GM12878 (cell line): ENCODE results near the gene MAST2. TPM values are rescaled to one million over a fixed set of nuclear protein-coding genes. Genes with fewer than 3 reads are reported as not detected.
"Not testable (repeated sequence)": the region's sequence is repeated elsewhere in the genome, so short reads cannot be mapped to it uniquely, and the experiment has no call there.

Experiments used
- ATAC-seq: fragments of 200-7000 bp; cut with Tn5 transposase; 3 replicates; pipeline ENCODE4 v1.9.1; 2020; ENCODE audit warnings: mild to moderate bottlenecking, moderate library complexity
- BruUV-seq: library from RNA; stranded (reverse); fragments of 400-500 nt; replicated peaks from 2 replicates; lab custom pipeline; 2021; lab: Mats Ljungman, UMichigan
- CTCF ChIA-PET: fragments of 300-600 bp; sonication (Branson Sonifier 250); formaldehyde crosslinking; extraction: SDS; loops from one replicate; lab custom pipeline; 2021; ENCODE audit warnings: inconsistent platforms; lab: Yijun Ruan, JAX
- POLR2A ChIA-PET: fragments of 350-600 bp; formaldehyde crosslinking; extraction: SDS; loops from one replicate; lab custom pipeline; 2021; ENCODE audit warnings: inconsistent platforms; lab: Charles Lee
- RAD21 ChIA-PET: fragments of 300-600 bp; sonication (Branson Sonifier 250); formaldehyde crosslinking; loops from one replicate; lab custom pipeline; 2023; ENCODE audit warnings: antibody characterized with exemption; ENCODE audit not compliant: unreplicated experiment; lab: Charles Lee
- SMC1A ChIA-PET: fragments of 300-600 bp; sonication (Branson Sonifier 250); formaldehyde crosslinking; loops from one replicate; lab custom pipeline; 2023; ENCODE audit not compliant: unreplicated experiment, uncharacterized antibody; lab: Charles Lee
- DNase-seq: peaks from one replicate; pipeline ENCODE4 v3.0.0-alpha.2; 2011; ENCODE audit warnings: low read depth, low spot score
- FAIRE-seq: peaks from 3 replicates; lab custom pipeline; 2011; peaks lifted over from hg19 to GRCh38; lab: Jason Lieb, UNC
- H2AFZ ChIP-seq: 2 replicates; pipeline ENCODE4 v1.6.0; 2011; ENCODE audit warnings: low read depth, low read length, control low read depth; ENCODE audit not compliant: control insufficient read depth
- H3K27ac ChIP-seq: 2 replicates; pipeline ENCODE4 v1.5.1; 2011; ENCODE audit warnings: control low read depth; ENCODE audit not compliant: control insufficient read depth, insufficient read depth
- H3K27me3 ChIP-seq, 2 experiments: replicated peaks in 1 of 2; 2 replicates each; pipeline versions ENCODE4 v1.6.0 to v1.6.1; 2011; ENCODE audit warnings: low read length in 1 of 2; ENCODE audit not compliant: control insufficient read depth in 2 of 2, insufficient read depth in 2 of 2
- H3K36me3 ChIP-seq, 2 experiments: 2 replicates each; pipeline ENCODE4 v1.5.1; 2011; ENCODE audit warnings: low read length in 1 of 2; ENCODE audit not compliant: control insufficient read depth in 2 of 2, insufficient read depth in 2 of 2
- H3K4me1 ChIP-seq: 2 replicates; pipeline ENCODE4 v1.6.1; 2011; ENCODE audit warnings: mild to moderate bottlenecking, low read length, moderate library complexity, mixed read lengths; ENCODE audit not compliant: control insufficient read depth, insufficient read depth
- H3K4me2 ChIP-seq: 2 replicates; pipeline ENCODE4 v1.6.0; 2011; ENCODE audit warnings: control low read depth; ENCODE audit not compliant: control insufficient read depth, insufficient read depth
- H3K4me3 ChIP-seq: fragments of 200-600 bp; sonication (generic); 2 replicates; pipeline ENCODE4 v1.5.1; 2016
- H3K79me2 ChIP-seq: 2 replicates; pipeline ENCODE4 v1.6.0; 2011; ENCODE audit warnings: low read length; ENCODE audit not compliant: control insufficient read depth, insufficient read depth
- H3K9ac ChIP-seq: 2 replicates; pipeline ENCODE4 v1.8.0; 2011; ENCODE audit warnings: low read length, control low read depth, mixed read lengths; ENCODE audit not compliant: control insufficient read depth, insufficient read depth
- H3K9me3 ChIP-seq: replicated peaks from 3 replicates; pipeline ENCODE4 v1.5.1; 2011; ENCODE audit warnings: mild to moderate bottlenecking, low read length; ENCODE audit not compliant: control insufficient read depth, insufficient read depth
- H4K20me1 ChIP-seq: 2 replicates; pipeline ENCODE4 v1.6.0; 2011; ENCODE audit not compliant: control insufficient read depth, insufficient read depth
- SIX5 ChIP-seq: IDR thresholded peaks from 2 replicates; pipeline ENCODE4 v1.6.1; 2011; ENCODE audit warnings: mild to moderate bottlenecking, low read depth, low read length, moderate library complexity; ENCODE audit not compliant: severe bottlenecking
- SKIL ChIP-seq: fragments of 450-650 bp; IDR thresholded peaks from 2 replicates; pipeline ENCODE4 v1.6.1; 2017; ENCODE audit warnings: mild to moderate bottlenecking, low read depth, inconsistent platforms; ENCODE audit not compliant: poor library complexity, severe bottlenecking
- TCF12 ChIP-seq: IDR thresholded peaks from 2 replicates; pipeline ENCODE4 v1.6.1; 2011; ENCODE audit warnings: low read depth, mild to moderate bottlenecking, low read length
- WGBS: methylation state at CpG from one replicate; pipeline ENCODE4 v1.1.6; 2016; ENCODE audit warnings: low lambda C conversion rate; ENCODE audit not compliant: insufficient replicate concordance, insufficient coverage; ENCODE audit errors: missing lambda C conversion rate; 5-methylcytosine and 5-hydroxymethylcytosine counted together
- in situ Hi-C: fragments of 300-500 bp; cut with MboI; formaldehyde crosslinking; loops from 9 replicates; pipeline ENCODE4 v1.14.3; 2018; ENCODE audit warnings: mixed read lengths
- intact Hi-C: fragments of 100-400 bp; cut with micrococcal nuclease; formaldehyde crosslinking; loops from one replicate; pipeline ENCODE4 v1.14.2; 2022; ENCODE audit not compliant: unreplicated experiment
- polyA plus RNA-seq, 11 experiments: library from polyadenylated mRNA; depleted of rRNA in 4 of 11; unstranded in 6 of 11; stranded (reverse) in 5 of 11; fragments of >200 nt; fragmentation: Nextera tagmentation in 4 of 11; fragmentation: Illumina TruSeq in 1 of 11; extraction: Ambion mirVana in 4 of 11; extraction: Trizol in 1 of 11; gene quantifications; 1 replicate in 1 of 11; 2 replicates in 10 of 11; pipeline versions ENCODE4 v1.2.1 to v1.2.3, GENCODE V29; 2011 to 2016; ENCODE audit warnings: inconsistent platforms in 2 of 11, missing spikeins in 2 of 11, low read depth in 1 of 11
- total RNA-seq, 4 experiments: library from RNA; depleted of rRNA in 3 of 4; stranded (reverse); fragments of >200 nt in 3 of 4; fragmentation: Illumina TruSeq in 1 of 4; extraction: Trizol in 1 of 4; gene quantifications; 2 replicates each; pipeline versions ENCODE4 v1.2.1 to v1.2.3, GENCODE V29; 2013 to 2021

MAST2 gene
- total and polyA plus RNA-seq, 10 of the 15 experiments (the other 5 are each of a cell fraction or from before 2014, with no cell fraction given), result 1.0 to 28.7 (median 13.8) TPM

GRCh38 chr1:45926330-45926729 is 122.9 kb downstream of the MAST2 start (continued):
- TF ChIP-seq TCF12, result no peak
- TF ChIP-seq SIX5, result no peak
- no peak for TF ChIP-seq SKIL

GRCh38 chr1:45927231-45927915 is 124.0 kb downstream of the MAST2 start:
- H2AFZ ChIP-seq, intact Hi-C loops, in situ Hi-C loops, H3K9me3 ChIP-seq, DNase-seq, H3K4me2 ChIP-seq, BruUV-seq, H3K4me3 ChIP-seq, ATAC-seq, H3K27me3 ChIP-seq, CTCF ChIA-PET, POLR2A ChIA-PET, H3K9ac ChIP-seq, H3K36me3 ChIP-seq, RAD21 ChIA-PET, SMC1A ChIA-PET, FAIRE-seq, H3K79me2 ChIP-seq, H4K20me1 ChIP-seq, H3K27ac ChIP-seq: not testable (repeated sequence)
- 95% methylated on average over 14 of the region's 14 CpGs for WGBS
- peaks cover 20% of the 10 kb centered on the region for H3K4me1 ChIP-seq
